HG03521 (cell line): ENCODE results near the gene ANAPC2.

Source experiments
- ATAC-seq: cut with Tn5 transposase; IDR thresholded peaks from one replicate; pipeline ENCODE4 v1.9.1; 2021; ENCODE audit warnings: mild to moderate bottlenecking, moderate library complexity; ENCODE audit not compliant: unreplicated experiment

The ANAPC2 gene

GRCh38 chr9:137176302-137177182 lies 11.8 kb downstream of the ANAPC2 start:
- no peak for ATAC-seq

- ATAC-seq = no peak
Measured at GRCh38 chr9:137175345-137175961, 12.9 kb downstream of the ANAPC2 start.

GRCh38 chr9:137174722-137175293 lies 13.6 kb downstream of the ANAPC2 start:
- no peak for ATAC-seq

- ATAC-seq = no peak
Measured at GRCh38 chr9:137173796-137174664, 14.3 kb downstream of the ANAPC2 start.

GRCh38 chr9:137172901-137173795 lies 15.2 kb downstream of the ANAPC2 start:
- no peak for ATAC-seq

GRCh38 chr9:137171149-137171900 lies 17.0 kb downstream of the ANAPC2 start:
- ATAC-seq = no peak

- no peak for ATAC-seq
Measured at GRCh38 chr9:137170486-137171148, 17.7 kb downstream of the ANAPC2 start.

- no peak for ATAC-seq
Measured at GRCh38 chr9:137169896-137170358, 18.4 kb downstream of the ANAPC2 start, which contains the start of gene LRRC26. LRRC26 (minus strand) TSS chr9:137170051; CDS start chr9:137169943, 108 bp downstream.

GRCh38 chr9:137168904-137169856 lies 19.2 kb downstream of the ANAPC2 start:
- ATAC-seq = no peak

- ATAC-seq = no peak
Measured at GRCh38 chr9:137168573-137168903, 19.8 kb downstream of the ANAPC2 start.

GRCh38 chr9:137167747-137168572 lies 20.4 kb downstream of the ANAPC2 start:
- no peak for ATAC-seq

GRCh38 chr9:137167277-137167746 lies 21.0 kb downstream of the ANAPC2 start:
- no peak for ATAC-seq

GRCh38 chr9:137166380-137167229 lies 21.8 kb downstream of the ANAPC2 start:
- ATAC-seq = no peak

- ATAC-seq = no peak
Measured at GRCh38 chr9:137165250-137165836, 23.0 kb downstream of the ANAPC2 start.
